K562 (cell line): ENCODE results near the gene TBX3. TPM values are rescaled to one million over a fixed set of nuclear protein-coding genes. Genes with fewer than 3 reads are reported as not detected.
A peak's percentile ranks its signal among the peaks of the same experiment; 100 is the strongest.

Source experiments
- ATF1 ChIP-seq, 2 experiments: fragments of 450-650 bp in 1 of 2; IDR thresholded peaks; 2 replicates each; pipeline ENCODE4 v1.6.1; 2016; ENCODE audit warnings: missing compliant biosample characterization in 1 of 2, missing genetic modification characterization in 1 of 2
- BDP1 ChIP-seq: IDR thresholded peaks from 3 replicates; pipeline ENCODE4 v1.6.1; 2011; ENCODE audit not compliant: insufficient read length, insufficient read depth
- GTF2A2 ChIP-seq: IDR thresholded peaks from 2 replicates; pipeline ENCODE4 v1.6.1; 2016; ENCODE audit warnings: mild to moderate bottlenecking, missing genetic modification characterization, missing compliant biosample characterization
- MTA3 ChIP-seq: fragments of 450-650 bp; formaldehyde crosslinking; IDR thresholded peaks from 2 replicates; pipeline ENCODE4 v1.6.1; 2017; ENCODE audit warnings: mild to moderate bottlenecking, borderline replicate concordance
- ZNF232 ChIP-seq: sonication (generic); formaldehyde crosslinking; IDR thresholded peaks from 2 replicates; pipeline ENCODE4 v1.8.0; 2022; ENCODE audit warnings: mild to moderate bottlenecking, missing genetic modification reagents
- ZNF444 ChIP-seq: fragments of 250-450 bp; sonication (Bioruptor Pico); IDR thresholded peaks from 2 replicates; pipeline ENCODE4 v1.4.0; 2020; ENCODE audit warnings: mild to moderate bottlenecking, moderate library complexity
- polyA plus RNA-seq, 8 experiments: library from polyadenylated mRNA; depleted of rRNA in 4 of 8; stranded (reverse) in 5 of 8; unstranded in 3 of 8; fragments of >200 nt; fragmentation: Nextera tagmentation in 2 of 8; fragmentation: Illumina TruSeq in 1 of 8; extraction: Ambion mirVana in 2 of 8; extraction: Trizol in 1 of 8; gene quantifications; 2 replicates each; pipeline versions ENCODE4 v1.2.1 to v1.2.3, GENCODE V29; 2011 to 2014; ENCODE audit warnings: inconsistent platforms in 1 of 8, missing spikeins in 1 of 8
- total RNA-seq, 7 experiments: library from RNA; depleted of rRNA in 6 of 7; stranded (reverse); fragments of >200 nt in 6 of 7; fragmentation: Illumina TruSeq in 2 of 7; extraction: Trizol in 2 of 7; gene quantifications; 2 replicates each; pipeline versions ENCODE4 v1.2.1 to v1.2.3, GENCODE V29; 2011 to 2021; ENCODE audit warnings: low replicate concordance in 1 of 7
- TF ChIP-seq, protein P1 (sequence below): fragments of 450-650 bp; formaldehyde crosslinking; IDR thresholded peaks from 2 replicates; pipeline ENCODE4 v1.4.0; 2020; ENCODE audit warnings: mild to moderate bottlenecking, moderate library complexity
- TF ChIP-seq, protein P2 (sequence below), 2 experiments: fragments of 450-650 bp; conservative IDR thresholded peaks; 2 replicates each; pipeline ENCODE4 v1.6.1; 2017; ENCODE audit warnings: mild to moderate bottlenecking in 2 of 2, moderate library complexity in 2 of 2
- TF ChIP-seq, protein P3 (sequence below), 2 experiments: fragments of 450-650 bp; IDR thresholded peaks; 2 replicates each; pipeline ENCODE4 v1.6.1; 2016

TBX3 gene
- total and polyA plus RNA-seq, 9 of the 15 experiments (the other 6 are each of a cell fraction or from before 2014, with no cell fraction given), result 0.03 to 0.60 (median 0.19) TPM

DNA sequence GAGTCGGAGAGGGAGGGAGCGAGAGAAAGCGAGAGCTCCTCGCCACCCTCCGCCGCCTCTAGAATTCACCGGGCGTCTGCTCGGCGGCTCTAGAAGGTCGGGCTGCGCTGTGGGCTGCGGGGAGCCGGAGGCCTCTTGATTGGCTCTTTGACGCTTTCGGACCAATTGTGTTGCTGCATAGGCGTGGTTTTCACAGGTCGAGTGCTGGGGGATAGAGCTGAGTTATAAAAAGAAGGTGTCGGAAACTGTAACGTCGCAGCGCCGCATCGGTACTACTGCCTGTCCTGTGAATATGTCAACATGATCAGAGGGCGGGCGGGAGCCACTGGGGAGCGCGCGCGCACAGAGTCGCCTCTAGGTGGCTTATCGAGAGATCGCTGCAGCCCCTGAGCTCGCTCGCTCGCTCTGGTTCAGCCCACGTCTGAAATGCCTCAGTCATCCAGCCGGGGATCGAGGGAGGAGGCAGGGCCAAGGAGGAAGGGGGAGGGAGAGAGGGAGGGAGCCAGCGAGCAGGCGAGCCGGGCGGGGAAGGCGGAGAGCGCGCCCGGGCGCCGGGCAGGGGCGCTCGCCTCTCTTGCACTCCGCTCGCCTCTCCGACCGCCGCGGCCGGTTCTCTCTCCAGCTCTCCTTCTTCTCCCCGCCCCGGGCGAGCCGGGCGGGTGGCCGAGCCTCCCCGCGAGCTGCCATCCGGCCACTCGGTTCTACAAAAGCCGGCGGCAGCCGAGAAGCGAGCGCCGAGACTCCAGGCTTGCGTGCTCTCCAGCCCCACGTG, at the start of gene TBX3 (continued):
- TF ChIP-seq, protein P1, sequence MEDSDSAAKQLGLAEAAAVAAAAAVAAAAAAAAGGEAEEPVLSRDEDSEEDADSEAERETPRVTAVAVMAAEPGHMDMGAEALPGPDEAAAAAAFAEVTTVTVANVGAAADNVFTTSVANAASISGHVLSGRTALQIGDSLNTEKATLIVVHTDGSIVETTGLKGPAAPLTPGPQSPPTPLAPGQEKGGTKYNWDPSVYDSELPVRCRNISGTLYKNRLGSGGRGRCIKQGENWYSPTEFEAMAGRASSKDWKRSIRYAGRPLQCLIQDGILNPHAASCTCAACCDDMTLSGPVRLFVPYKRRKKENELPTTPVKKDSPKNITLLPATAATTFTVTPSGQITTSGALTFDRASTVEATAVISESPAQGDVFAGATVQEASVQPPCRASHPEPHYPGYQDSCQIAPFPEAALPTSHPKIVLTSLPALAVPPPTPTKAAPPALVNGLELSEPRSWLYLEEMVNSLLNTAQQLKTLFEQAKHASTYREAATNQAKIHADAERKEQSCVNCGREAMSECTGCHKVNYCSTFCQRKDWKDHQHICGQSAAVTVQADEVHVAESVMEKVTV (CRISPR knock-in tag), result no peak
- TF ChIP-seq, protein P2, sequence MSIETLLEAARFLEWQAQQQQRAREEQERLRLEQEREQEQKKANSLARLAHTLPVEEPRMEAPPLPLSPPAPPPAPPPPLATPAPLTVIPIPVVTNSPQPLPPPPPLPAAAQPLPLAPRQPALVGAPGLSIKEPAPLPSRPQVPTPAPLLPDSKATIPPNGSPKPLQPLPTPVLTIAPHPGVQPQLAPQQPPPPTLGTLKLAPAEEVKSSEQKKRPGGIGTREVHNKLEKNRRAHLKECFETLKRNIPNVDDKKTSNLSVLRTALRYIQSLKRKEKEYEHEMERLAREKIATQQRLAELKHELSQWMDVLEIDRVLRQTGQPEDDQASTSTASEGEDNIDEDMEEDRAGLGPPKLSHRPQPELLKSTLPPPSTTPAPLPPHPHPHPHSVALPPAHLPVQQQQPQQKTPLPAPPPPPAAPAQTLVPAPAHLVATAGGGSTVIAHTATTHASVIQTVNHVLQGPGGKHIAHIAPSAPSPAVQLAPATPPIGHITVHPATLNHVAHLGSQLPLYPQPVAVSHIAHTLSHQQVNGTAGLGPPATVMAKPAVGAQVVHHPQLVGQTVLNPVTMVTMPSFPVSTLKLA (conservative IDR thresholded peaks at IDR 0.05), result peak in 1 of 2 experiments; percentile 60; a peak in 2 of 4 replicates
- no peak for TF ChIP-seq MTA3
- TF ChIP-seq BDP1, result no peak
- no peak for TF ChIP-seq ATF1 (CRISPR knock-in tag; IDR thresholded peaks at IDR 0.05)
- TF ChIP-seq ATF1 (tag; IDR thresholded peaks at IDR 0.05), result 0 out of 2 replicates have a peak, but pooled peaks have one; percentile 19
- TF ChIP-seq GTF2A2 (tag), result no peak
- peak; percentile 78; the same call in 1 of the 2 replicates for TF ChIP-seq ZNF444 (CRISPR knock-in tag)
- no peak for TF ChIP-seq ZNF232
- TF ChIP-seq, protein P3, sequence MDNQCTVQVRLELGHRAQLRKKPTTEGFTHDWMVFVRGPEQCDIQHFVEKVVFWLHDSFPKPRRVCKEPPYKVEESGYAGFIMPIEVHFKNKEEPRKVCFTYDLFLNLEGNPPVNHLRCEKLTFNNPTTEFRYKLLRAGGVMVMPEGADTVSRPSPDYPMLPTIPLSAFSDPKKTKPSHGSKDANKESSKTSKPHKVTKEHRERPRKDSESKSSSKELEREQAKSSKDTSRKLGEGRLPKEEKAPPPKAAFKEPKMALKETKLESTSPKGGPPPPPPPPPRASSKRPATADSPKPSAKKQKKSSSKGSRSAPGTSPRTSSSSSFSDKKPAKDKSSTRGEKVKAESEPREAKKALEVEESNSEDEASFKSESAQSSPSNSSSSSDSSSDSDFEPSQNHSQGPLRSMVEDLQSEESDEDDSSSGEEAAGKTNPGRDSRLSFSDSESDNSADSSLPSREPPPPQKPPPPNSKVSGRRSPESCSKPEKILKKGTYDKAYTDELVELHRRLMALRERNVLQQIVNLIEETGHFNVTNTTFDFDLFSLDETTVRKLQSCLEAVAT (IDR thresholded peaks at IDR 0.05), result peak in 1 of 2 experiments; percentile 92; a peak in 2 of 4 replicates
- TF ChIP-seq, all 486 proteins: peak for 39
